ENCODE data around the gene RNU5B-1. TPM values are rescaled to one million over a fixed set of nuclear protein-coding genes. Genes with fewer than 3 reads are reported as not detected.

RNU5B-1 gene
- polyA plus RNA-seq, 2 of the 4 experiments (the other 2 are of a cell fraction): not detected

DNA sequence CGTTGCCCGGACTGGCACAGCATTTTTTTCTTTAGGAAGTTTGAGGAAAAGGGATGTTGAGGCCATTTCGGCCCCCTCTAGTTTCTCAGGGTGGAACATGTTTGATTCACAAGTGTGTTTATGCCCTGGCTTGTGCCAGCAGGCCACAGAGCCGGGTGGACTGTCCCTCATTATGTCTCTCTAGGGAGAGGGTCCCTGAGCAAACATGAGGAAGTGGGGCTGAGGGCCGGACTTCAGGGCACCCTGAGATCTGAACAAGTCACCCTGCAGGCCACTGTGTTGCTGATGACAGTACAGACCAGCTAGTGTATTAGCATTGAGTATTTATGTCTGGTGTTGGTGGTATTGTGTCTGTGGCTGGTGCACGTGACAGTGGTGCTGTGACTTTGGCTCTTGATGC is 34.9 kb downstream of the RNU5B-1 start:
- FAIRE-seq (no peak), ATAC-seq (no peak), DNase-seq (ENCODE audit: low read depth in 1 of 2, low spot score in 1 of 2) (no peak)
- ChIA-PET POLR2A (no interaction called here), CTCF (interaction anchor here (0.9 to 9.2 kb wide), 7 partner anchors 10 to 61 kb away, joined by 3 to 118 read pairs (median 7); no protein-coding TSS in a partner anchor)
- peaks cover under 1% of the 10 kb centered on the region; the same call in 1 of the 3 replicates for H3K4me1 ChIP-seq
- H3K27ac ChIP-seq: no peak overlapping the region
- H3K4me2 ChIP-seq: no peak overlapping the region
- no peaks in the 10 kb centered on the region for H3K9me3 ChIP-seq
- TF ChIP-seq HOXB13 (CRISPR knock-in tag; IDR thresholded peaks at IDR 0.05; ENCODE audit: low read depth) (no peak), RFX5 (IDR thresholded peaks at IDR 0.05) (no peak), HEYL (CRISPR knock-in tag; IDR thresholded peaks at IDR 0.05) (no peak), TP53 (CRISPR knock-in tag; IDR thresholded peaks at IDR 0.05) (no peak), POLR2AphosphoS2 (conservative IDR thresholded peaks at IDR 0.05; ENCODE audit: low read length) (no peak), EHF (CRISPR knock-in tag; IDR thresholded peaks at IDR 0.05) (no peak), NFE2L2 (conservative IDR thresholded peaks at IDR 0.05; ENCODE audit: low read length) (no peak), FOSL2 (IDR thresholded peaks at IDR 0.05) (no peak), FOSL2 (CRISPR knock-in tag; IDR thresholded peaks at IDR 0.05) (no peak), HDAC2 (IDR thresholded peaks at IDR 0.05) (no peak), CBX2 (IDR thresholded peaks at IDR 0.05; ENCODE audit: borderline replicate concordance, low read depth) (no peak), ESRRA (IDR thresholded peaks at IDR 0.05; ENCODE audit: borderline replicate concordance, low read length) (no peak), ZSCAN20 (CRISPR knock-in tag; IDR thresholded peaks at IDR 0.05) (no peak), TFCP2L1 (CRISPR knock-in tag; IDR thresholded peaks at IDR 0.05) (no peak), ZNF302 (CRISPR knock-in tag; IDR thresholded peaks at IDR 0.05) (no peak), HOXA7 (CRISPR knock-in tag; IDR thresholded peaks at IDR 0.05) (no peak), KDM5A (IDR thresholded peaks at IDR 0.05) (no peak), FOXS1 (CRISPR knock-in tag; IDR thresholded peaks at IDR 0.05) (no peak), ZC3H11A (IDR thresholded peaks at IDR 0.05) (no peak)
- TF ChIP-seq, protein P1, sequence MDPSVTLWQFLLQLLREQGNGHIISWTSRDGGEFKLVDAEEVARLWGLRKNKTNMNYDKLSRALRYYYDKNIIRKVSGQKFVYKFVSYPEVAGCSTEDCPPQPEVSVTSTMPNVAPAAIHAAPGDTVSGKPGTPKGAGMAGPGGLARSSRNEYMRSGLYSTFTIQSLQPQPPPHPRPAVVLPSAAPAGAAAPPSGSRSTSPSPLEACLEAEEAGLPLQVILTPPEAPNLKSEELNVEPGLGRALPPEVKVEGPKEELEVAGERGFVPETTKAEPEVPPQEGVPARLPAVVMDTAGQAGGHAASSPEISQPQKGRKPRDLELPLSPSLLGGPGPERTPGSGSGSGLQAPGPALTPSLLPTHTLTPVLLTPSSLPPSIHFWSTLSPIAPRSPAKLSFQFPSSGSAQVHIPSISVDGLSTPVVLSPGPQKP (IDR thresholded peaks at IDR 0.05; ENCODE audit: low read depth, low read length): no peak
- TF ChIP-seq, protein P2, sequence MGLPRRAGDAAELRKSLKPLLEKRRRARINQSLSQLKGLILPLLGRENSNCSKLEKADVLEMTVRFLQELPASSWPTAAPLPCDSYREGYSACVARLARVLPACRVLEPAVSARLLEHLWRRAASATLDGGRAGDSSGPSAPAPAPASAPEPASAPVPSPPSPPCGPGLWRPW (IDR thresholded peaks at IDR 0.05): no peak
- no peak overlapping the region for H3K4me3 ChIP-seq
- 61% methylated on average over 6 of the region's 6 CpGs for WGBS (ENCODE audit: missing lambda C conversion rate)

DNA sequence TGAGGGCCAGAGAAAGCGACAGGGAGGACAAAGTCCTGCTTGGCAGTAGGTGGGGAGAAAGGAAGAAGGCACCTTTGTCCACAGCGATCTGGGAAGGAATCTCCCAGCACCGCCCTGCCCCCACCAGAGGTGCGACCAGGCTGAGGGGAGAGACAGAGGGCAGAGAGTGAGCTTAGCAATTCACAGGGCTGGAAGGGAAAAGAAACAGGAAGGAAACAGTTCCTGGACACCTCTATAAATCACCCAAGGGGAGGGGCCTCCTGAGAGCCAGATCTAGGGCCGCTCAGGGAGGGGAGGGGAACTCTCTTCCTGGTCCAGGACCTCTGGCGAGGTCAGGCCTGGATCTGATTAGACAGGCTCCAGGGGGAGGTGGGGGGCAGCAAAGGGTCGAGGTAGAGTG is 35.4 kb downstream of the RNU5B-1 start:
- ChIA-PET CTCF (interaction anchor here (1.1 to 9.2 kb wide), 6 partner anchors 10 to 61 kb away, joined by 3 to 118 read pairs (median 8); no protein-coding TSS in a partner anchor), POLR2A (no interaction called here)
- DNase-seq (ENCODE audit: low read depth in 1 of 2, low spot score in 1 of 2) (no peak), FAIRE-seq (no peak), ATAC-seq (no peak)
- no peak overlapping the region for H3K4me3 ChIP-seq
- H3K27ac ChIP-seq: no peak overlapping the region
- H3K9me3 ChIP-seq: no peaks in the 10 kb centered on the region
- 68% methylated on average over 7 of the region's 7 CpGs for WGBS (ENCODE audit: missing lambda C conversion rate)
- H3K4me1 ChIP-seq: peaks cover 5% of the 10 kb centered on the region; the same call in 1 of the 3 replicates
- H3K4me2 ChIP-seq: no peak overlapping the region
- TF ChIP-seq, protein P2 (IDR thresholded peaks at IDR 0.05): no peak
- TF ChIP-seq JUN (IDR thresholded peaks at IDR 0.05) (no peak), POLR2A (IDR thresholded peaks at IDR 0.05; ENCODE audit: low read length) (no peak), HOXA7 (CRISPR knock-in tag; IDR thresholded peaks at IDR 0.05) (no peak), MYC (IDR thresholded peaks at IDR 0.05; ENCODE audit: borderline replicate concordance, low read length) (no peak), RNF2 (IDR thresholded peaks at IDR 0.05; ENCODE audit: borderline replicate concordance, low read depth) (no peak), ZC3H11A (IDR thresholded peaks at IDR 0.05) (no peak), SMC3 (IDR thresholded peaks at IDR 0.05) (no peak), HOXB5 (CRISPR knock-in tag; IDR thresholded peaks at IDR 0.05) (no peak)
- TF ChIP-seq, protein P3, sequence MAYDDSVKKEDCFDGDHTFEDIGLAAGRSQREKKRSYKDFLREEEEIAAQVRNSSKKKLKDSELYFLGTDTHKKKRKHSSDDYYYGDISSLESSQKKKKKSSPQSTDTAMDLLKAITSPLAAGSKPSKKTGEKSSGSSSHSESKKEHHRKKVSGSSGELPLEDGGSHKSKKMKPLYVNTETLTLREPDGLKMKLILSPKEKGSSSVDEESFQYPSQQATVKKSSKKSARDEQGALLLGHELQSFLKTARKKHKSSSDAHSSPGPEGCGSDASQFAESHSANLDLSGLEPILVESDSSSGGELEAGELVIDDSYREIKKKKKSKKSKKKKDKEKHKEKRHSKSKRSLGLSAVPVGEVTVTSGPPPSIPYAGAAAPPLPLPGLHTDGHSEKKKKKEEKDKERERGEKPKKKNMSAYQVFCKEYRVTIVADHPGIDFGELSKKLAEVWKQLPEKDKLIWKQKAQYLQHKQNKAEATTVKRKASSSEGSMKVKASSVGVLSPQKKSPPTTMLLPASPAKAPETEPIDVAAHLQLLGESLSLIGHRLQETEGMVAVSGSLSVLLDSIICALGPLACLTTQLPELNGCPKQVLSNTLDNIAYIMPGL (CRISPR knock-in tag; IDR thresholded peaks at IDR 0.05; ENCODE audit: borderline replicate concordance): no peak
- TF ChIP-seq, protein P4, sequence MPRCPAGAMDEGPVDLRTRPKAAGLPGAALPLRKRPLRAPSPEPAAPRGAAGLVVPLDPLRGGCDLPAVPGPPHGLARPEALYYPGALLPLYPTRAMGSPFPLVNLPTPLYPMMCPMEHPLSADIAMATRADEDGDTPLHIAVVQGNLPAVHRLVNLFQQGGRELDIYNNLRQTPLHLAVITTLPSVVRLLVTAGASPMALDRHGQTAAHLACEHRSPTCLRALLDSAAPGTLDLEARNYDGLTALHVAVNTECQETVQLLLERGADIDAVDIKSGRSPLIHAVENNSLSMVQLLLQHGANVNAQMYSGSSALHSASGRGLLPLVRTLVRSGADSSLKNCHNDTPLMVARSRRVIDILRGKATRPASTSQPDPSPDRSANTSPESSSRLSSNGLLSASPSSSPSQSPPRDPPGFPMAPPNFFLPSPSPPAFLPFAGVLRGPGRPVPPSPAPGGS (IDR thresholded peaks at IDR 0.05): no peak
- TF ChIP-seq, protein P5, sequence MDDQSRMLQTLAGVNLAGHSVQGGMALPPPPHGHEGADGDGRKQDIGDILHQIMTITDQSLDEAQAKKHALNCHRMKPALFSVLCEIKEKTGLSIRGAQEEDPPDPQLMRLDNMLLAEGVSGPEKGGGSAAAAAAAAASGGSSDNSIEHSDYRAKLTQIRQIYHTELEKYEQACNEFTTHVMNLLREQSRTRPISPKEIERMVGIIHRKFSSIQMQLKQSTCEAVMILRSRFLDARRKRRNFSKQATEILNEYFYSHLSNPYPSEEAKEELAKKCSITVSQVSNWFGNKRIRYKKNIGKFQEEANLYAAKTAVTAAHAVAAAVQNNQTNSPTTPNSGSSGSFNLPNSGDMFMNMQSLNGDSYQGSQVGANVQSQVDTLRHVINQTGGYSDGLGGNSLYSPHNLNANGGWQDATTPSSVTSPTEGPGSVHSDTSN (IDR thresholded peaks at IDR 0.05): no peak
- TF ChIP-seq, protein P6, sequence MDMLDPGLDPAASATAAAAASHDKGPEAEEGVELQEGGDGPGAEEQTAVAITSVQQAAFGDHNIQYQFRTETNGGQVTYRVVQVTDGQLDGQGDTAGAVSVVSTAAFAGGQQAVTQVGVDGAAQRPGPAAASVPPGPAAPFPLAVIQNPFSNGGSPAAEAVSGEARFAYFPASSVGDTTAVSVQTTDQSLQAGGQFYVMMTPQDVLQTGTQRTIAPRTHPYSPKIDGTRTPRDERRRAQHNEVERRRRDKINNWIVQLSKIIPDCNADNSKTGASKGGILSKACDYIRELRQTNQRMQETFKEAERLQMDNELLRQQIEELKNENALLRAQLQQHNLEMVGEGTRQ (IDR thresholded peaks at IDR 0.05): no peak
- TF ChIP-seq, protein P7, sequence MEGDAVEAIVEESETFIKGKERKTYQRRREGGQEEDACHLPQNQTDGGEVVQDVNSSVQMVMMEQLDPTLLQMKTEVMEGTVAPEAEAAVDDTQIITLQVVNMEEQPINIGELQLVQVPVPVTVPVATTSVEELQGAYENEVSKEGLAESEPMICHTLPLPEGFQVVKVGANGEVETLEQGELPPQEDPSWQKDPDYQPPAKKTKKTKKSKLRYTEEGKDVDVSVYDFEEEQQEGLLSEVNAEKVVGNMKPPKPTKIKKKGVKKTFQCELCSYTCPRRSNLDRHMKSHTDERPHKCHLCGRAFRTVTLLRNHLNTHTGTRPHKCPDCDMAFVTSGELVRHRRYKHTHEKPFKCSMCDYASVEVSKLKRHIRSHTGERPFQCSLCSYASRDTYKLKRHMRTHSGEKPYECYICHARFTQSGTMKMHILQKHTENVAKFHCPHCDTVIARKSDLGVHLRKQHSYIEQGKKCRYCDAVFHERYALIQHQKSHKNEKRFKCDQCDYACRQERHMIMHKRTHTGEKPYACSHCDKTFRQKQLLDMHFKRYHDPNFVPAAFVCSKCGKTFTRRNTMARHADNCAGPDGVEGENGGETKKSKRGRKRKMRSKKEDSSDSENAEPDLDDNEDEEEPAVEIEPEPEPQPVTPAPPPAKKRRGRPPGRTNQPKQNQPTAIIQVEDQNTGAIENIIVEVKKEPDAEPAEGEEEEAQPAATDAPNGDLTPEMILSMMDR (IDR thresholded peaks at IDR 0.05): no peak
